HL-60/S4 treated with retinoic acid at 250 ng/mL for 4 days and 3 days (cell line): ENCODE data around the gene PPP1CB.
"Not testable (repeated sequence)": the region's sequence is repeated elsewhere in the genome, so short reads cannot be mapped to it uniquely, and the experiment has no call there.

Source experiments
- in situ Hi-C: fragments of 300-500 bp; cut with MboI; formaldehyde crosslinking; loops from 2 replicates; pipeline ENCODE4 v1.7.0; 2022; ENCODE audit warnings: low sequenced_read_pairs

The PPP1CB gene

GRCh38 chr2:28772351-28772750, 20.7 kb downstream of the PPP1CB start:
- in situ Hi-C loops: no loop called here

GRCh38 chr2:28776471-28776870, 24.8 kb downstream of the PPP1CB start:
- in situ Hi-C loops: no loop called here

- in situ Hi-C loops: no loop called here
Measured at GRCh38 chr2:28778392-28778791, 26.8 kb downstream of the PPP1CB start.

DNA sequence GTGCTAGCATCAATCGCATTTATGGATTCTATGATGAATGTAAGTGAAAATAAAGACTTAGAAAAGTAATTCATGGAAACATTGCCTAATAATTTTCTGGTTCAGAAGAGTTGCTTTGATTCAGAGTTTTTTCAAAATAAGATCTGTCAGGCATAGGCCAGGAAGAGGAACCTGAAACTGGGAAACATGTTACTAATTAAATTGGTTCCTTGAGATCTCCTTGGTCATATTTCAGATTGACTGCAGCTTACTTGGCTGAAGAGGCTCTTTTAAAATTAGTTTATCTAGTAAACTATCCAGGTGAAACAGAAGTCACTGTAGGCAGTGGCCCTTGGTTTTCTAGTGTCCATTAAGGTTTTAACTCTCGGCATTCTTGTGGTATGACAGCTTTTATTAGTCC, 27.4 kb downstream of the PPP1CB start:
- in situ Hi-C loops: no loop called here

DNA sequence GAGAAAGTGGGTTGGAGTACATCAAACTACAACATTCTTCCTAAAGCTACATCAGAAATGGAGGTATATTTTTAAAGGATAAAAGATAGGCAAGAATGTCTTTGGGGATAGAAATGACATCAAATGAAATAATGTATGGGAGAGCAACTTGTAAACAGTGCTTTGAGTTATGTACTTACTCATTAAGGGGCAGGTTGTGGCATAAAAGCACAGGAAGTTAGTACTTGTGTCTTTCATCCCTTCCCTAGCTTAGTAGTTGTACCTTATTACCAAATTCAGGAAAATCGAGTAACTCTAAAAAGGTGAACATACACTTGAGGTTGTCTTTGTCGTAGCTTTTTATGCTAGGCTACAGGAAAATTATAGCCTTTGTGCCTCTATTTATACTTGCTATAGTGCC, 28.9 kb downstream of the PPP1CB start:
- in situ Hi-C loops: no loop called here

DNA sequence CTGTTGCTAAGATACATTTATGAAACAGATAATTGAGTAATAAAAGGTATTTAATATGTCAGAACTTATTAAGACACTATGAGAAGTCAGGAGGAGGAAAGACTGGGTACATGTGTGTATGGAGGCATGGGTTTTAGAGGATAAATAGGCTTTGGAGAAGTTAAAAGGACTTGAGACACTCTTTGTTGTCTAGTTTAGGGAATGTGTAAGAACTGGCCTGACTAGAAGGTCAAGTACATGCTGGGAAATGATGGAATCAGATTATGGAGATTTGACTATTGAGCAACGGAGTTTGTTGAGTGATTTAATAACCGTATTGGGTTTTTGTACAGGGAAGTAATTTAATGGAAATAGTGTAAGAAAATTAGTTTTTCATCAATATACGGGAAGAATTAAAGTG, 30.8 kb downstream of the PPP1CB start:
- in situ Hi-C loops: no loop called here

- in situ Hi-C loops: not testable (repeated sequence)
Measured at GRCh38 chr2:28784570-28784969, 32.9 kb downstream of the PPP1CB start.

DNA sequence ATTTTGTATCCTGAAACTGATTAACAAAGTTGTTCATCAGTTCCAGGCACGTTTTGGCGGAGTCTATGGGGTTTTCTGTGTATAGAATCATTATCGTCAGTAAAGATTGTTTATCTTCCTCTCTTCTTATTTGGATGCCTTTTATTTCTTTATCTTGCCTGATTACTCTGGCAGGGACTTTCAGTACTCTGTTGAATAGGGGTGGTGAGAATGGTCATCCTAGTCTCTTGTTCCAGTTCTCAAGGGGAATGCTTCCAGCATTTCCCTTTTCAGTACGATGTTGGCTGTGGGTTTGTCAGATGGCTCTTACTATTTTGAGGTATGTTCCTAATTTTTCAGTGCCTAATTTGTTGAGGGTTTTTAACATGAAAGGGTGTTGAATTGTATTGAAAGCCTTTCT, 45.0 kb downstream of the PPP1CB start:
- in situ Hi-C loops: no loop called here

GRCh38 chr2:28801726-28802125, 50.1 kb downstream of the PPP1CB start:
- in situ Hi-C loops: no loop called here

GRCh38 chr2:28802975-28803429, 51.4 kb downstream of the PPP1CB start:
- in situ Hi-C loops: no loop called here

DNA sequence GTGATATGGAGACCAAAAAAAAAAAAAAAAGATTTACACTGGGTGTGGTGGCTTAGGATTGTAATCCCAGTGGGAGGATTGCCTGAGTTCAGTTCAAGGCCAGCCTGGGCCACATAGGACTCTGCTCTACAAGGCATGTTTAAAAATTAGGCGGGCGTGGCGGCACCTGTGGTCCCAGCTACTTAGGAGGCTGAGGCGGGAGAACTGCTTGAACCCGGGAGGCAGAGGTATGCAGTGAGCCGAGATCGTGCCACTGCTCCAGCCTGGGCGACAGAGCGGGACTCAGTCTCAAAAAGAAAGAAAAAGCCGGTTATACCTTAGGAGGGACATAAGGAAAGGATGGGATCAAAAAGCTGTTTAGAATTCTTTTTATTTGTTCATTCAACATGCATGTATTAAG, 58.3 kb downstream of the PPP1CB start:
- in situ Hi-C loops: no loop called here

DNA sequence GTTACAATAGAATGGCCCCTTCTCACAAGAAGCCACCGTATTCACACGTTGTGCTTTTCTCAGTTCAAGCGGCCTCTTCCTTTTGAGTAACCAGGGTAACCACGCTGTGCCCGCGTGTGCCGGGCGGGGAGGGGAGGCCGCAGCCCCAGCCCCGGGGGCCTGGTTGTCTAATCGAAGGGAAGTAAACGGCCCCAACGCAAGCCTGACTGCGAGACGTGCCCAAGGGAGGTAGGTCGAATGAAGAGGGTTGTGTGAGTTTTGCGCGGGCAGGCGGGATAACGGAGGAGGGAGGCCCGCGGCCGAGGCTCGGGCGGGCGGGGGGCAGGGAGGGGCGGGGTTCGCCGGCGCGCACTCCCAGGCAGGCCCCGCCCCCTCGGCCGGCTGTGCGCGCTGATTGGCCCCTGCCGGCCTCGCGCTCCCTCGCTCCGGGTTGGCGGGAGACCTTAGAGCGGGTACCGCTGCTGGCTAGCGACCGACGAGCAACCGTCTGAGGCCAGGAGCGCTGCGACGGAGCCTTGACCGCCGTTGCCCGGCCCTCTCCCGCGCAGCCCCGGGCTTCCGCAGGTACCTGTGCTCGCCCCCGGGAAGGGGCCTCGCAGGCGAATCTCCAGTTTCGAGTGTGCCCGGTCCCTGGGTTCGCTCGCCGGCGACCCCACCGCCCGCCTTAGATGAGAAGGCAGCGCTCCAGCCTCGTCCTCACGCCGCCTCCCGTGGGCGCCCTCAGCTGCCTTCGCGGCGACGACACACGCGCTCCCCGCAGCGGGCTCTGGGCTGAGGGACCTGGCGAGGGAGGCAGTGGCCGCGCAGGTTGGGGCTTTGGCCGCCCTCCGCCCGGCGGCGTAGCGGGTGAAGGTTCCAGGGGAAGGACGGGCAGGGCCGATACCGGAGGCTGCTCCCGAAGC, 59.0 kb downstream of the PPP1CB start, which contains the start of gene SPDYA:
Gene SPDYA, plus strand, starts transcription at position 451 of the 902 bp plus-strand sequence. CDS start 5,181 bp downstream, outside the sequence.
- in situ Hi-C loops: no loop called here

DNA sequence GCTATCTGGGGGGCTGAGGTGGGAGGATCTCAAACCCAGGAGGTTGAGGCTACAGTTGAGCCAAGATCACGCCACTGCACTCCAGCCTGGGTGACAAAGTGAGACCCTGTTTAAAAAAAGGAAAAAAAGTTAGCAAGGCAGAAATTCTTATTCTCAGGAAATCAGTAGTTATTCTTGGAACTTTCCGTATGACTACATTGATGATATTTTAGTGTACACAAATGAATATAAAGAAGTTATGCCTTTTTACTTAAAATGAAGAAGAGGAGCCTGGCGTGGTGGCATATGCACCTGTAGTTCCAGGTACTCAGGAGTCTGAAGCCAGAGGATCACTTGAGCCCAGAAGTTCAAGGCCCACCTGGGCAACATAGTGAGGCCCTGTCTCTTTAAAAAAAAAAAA, 66.4 kb downstream of the PPP1CB start:
- in situ Hi-C loops: no loop called here

DNA sequence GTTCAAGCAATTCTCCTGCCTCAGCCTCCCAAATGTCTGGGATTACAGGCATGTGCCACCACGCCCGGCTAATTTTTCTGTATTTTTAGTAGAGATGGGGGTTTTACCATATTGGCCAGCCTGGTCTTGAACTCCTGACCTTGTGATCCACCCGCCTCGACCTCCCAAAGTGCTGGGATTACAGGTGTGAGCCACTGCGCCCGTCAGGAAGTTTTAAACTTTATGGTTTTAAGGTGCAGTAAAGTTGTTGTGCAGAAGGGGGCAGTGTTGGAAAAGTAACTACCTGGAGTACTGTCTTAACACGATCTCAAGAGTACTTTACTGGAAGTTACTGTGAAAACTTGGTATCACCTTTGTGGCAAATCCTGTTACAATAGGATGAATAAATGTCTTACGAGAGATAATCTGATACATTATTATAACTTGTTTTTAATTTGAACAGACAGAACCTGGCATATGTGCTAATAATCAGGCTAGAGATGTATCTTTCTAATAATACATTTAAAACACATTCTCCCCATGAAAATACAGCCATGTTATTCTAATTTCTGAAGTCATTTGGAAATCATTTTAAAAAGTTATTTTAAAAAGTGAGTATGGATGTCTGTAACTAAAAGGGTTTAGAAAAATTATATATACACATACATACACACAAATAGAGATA, 69.8 kb downstream of the PPP1CB start:
- in situ Hi-C loops: loop anchor here (10.0 kb wide), 1 partner anchor 373 kb away; no protein-coding TSS in a partner anchor

DNA sequence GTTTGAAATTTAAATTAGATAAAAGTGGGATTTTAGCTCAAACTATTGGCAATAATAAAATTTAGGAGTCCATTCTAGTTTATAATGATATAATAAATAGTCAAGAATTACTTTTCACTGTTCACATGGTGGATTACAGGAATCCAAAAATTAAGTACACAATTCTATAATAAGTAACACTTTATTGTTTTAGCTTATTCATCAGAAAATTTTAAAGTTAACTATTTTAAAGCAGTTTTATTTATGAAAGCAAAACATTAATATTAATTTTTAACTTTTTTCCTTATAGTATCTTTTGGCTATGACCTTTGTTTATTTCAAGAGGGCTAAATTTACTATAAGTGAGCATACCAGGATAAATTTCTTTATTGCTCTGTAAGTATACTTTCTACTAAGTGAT, 70.4 kb downstream of the PPP1CB start:
- in situ Hi-C loops: loop anchor here (10.0 kb wide), 1 partner anchor 373 kb away; no protein-coding TSS in a partner anchor

DNA sequence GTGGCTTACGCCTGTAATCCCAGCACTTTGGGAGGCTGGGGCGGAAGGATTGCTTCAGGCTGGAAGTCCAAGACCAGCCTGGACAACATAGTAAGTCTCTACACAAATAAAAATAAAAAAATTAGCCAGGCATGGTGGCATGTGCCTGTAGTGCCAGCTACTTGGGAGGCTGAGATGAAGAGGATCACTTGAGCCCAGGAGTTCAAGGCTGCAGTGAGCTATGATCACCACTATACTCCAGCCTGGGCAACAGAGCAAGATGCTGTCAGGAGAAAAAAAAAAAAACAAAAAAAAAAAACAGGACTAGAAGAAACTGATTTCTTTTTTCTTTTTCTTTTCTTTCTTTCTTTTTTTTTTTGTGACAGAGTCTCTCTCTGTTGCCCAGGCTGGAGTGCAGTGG, 72.6 kb downstream of the PPP1CB start:
- in situ Hi-C loops: loop anchor here (10.0 kb wide), 1 partner anchor 371 kb away; no protein-coding TSS in a partner anchor

DNA sequence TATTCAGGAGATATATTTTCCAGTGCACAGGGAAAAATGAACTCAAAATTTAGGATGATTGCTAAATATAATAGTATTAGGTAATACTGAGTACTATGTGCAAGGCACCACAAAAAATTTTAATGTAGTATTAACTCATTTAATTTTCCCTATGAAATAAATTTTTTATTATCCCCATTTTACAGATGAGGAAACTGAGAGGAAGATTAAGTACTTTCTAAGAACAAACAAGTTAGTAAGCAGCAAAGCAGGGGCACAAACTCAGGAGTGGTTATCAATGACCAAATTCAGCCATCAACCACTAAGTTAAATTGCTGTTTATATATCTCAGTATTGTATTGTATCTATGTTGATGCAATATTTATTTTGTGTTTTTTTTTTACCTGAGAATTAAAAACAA, 73.2 kb downstream of the PPP1CB start:
- in situ Hi-C loops: loop anchor here (10.0 kb wide), 1 partner anchor 370 kb away; no protein-coding TSS in a partner anchor

DNA sequence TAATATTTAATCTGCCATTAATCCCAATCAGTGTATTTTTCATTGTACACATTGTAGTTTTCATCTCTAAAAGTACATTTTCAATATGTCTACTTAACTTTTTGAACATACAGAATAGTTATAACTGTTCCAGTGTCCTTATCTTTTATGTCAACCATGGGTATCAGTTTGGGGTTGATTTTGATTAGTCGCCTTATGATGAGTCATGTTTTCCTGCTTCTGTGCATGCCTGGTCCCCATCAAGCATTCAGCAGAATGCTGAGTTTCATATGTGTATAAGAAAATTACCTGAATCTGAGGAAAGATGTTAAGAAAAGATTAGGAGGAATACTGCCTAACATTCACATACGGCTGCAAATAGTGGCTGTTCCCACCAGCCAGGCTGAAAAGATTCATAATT, 76.8 kb downstream of the PPP1CB start:
- in situ Hi-C loops: loop anchor here (10.0 kb wide), 1 partner anchor 366 kb away; no protein-coding TSS in a partner anchor

- in situ Hi-C loops: no loop called here
Measured at GRCh38 chr2:28833740-28834470, 82.3 kb downstream of the PPP1CB start.

- in situ Hi-C loops: no loop called here
Measured at GRCh38 chr2:28835781-28836180, 84.2 kb downstream of the PPP1CB start.

DNA sequence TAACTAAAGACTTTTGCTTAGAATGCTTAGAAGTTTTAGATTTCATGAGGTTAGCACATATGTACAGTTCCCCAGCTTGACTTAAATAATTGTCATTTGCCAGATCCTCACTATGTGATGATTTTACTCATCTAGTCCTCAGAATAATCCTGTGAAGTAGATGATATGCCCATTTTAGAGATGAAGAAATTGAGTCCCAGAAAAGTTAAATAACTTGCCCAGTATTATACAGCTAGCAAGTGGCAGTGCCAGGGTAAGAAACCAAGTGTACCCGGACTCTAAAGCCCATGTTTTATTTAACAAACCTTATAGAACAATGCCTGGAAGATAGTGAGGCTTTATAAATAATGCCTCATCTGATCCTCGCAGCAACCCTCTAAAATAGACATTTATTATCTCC, 87.3 kb downstream of the PPP1CB start:
- in situ Hi-C loops: no loop called here
